Activated T-cell treated with anti-CD3 and anti-CD28 coated beads, Interleukin-2, amount 50 U/mL, for 48 hours (primary cell): Measurements from ENCODE around the gene LBHD2.

Experiments used
- DNase-seq, 2 experiments: peaks; one replicate each; pipeline ENCODE4 v3.0.0-alpha.2; 2020

LBHD2 gene

DNA sequence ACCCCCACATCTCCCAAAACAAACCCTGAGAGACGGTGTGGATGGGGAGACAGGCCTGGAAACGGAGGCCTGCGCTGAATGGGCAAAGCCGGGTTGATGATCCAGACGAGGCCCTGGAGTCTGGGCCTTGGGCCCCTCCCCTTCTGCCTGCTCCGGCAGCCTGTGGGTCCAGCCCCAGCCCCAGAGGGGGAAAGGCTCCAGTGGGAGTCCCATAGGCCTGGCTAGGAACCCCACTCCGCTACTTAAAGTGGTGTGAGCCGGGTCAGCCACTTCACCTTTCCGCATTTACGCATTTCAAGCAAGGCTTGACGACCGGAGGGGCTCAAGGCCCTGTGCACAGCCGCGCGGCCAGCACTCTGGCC, 38.6 kb downstream of the LBHD2 start:
- DNase-seq, result no peak

DNA sequence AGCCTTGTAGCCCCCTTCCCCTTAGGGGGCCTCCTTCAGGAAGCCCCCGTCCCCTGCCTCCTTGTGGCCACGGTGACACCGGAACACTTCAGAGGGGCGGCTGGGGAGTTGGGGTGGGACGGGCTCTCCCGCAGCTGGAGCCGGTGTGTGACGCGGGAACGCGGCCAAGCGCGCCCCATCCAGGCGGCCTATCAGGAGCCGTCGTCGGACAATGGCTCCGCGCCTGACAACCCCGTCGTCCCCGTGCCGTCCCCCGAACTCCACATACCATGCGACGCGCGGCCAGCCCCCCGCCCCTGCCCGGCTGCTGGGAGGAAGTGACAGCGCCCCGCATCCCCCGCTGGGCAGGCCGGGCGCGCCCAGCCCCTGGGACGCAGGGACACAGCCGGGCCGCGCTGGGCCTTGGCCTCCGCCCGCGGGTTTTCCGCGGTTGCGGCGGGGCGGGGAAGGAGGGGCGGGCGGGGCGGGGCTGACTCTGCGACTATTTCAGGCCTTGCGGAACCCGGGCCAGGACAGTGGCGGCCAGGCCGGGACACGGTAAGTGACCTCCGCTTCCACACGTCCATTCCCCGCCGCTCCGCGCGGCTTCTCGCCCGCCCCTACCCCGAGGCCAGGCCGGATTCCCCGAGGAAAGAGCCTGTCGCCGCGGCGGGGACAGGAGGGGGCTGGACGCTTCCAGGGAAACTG, 39.1 kb downstream of the LBHD2 start, which contains the start of gene TNFAIP2:
Gene TNFAIP2 (plus strand): TSS at position 515 of the 687 bp plus-strand sequence. CDS start 2,997 bp downstream, outside the sequence.
- no peak for DNase-seq

DNA sequence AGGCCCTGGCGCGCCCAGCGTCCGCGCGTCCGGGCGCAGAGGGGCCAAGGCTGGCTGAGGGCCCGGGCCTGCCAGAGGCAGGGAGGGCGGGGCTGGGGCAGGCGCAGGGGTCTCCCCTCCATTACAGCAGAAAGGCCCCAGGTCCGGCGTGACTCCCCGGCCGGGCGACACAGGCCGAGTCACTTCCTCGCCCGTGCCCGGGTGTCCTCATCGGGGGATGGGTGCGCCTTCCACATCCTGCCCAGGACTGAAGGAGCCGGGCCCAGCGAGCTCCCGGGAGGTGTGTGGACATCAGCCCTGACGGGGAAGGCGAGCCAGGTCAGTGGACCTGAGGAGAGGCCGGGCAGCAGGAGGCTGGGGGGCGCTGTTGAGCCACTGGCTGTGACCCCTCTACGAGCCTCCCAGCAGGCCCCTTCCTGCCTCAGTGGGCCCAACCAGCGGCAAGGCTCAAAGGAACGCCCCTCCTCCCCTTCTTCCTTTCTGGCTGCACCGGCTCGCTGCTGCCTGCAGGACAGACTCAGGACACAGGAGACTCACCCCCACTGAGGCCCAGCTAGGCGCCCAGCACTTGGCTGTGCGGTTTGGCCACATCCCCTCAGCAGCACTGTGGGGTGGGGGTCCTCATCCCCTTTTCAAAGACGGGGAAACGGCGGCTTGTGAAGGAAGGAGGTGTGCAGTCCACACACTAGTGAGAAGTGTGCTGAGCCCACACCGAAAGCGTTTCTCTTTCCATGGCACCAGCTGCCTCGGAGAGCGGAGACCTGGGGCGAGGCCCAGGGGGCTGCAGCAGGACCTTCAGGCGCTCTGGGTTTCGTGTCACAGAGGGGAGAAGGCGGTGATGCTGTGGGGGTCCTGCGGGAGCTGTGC, 39.9 kb downstream of the LBHD2 start:
- no peak for DNase-seq

DNA sequence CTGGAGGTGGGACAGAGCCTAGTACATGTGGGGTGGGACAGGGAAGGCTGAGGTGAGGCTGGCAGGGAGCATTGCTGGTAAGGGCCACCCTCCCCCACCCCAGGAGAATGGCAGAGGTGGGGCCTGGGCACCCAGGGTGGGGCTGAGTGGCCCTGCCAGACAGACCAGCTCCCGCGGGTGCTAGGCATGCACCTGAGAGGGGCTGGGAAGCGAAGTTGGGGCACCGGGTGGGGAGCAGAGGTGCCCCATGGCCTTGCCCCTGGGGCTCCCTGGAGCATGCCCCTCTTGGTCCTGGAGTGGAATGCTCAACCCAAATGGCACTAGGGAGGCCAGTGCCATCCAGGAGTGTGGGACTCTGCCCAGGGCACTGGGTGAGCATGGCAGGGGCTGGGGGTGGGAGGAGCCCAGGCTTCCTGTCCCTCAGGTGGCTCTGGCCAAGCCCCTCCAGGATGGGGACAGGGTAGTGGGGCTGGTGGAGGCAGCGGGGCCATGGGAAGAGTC, 40.5 kb downstream of the LBHD2 start:
- no peak for DNase-seq

DNA sequence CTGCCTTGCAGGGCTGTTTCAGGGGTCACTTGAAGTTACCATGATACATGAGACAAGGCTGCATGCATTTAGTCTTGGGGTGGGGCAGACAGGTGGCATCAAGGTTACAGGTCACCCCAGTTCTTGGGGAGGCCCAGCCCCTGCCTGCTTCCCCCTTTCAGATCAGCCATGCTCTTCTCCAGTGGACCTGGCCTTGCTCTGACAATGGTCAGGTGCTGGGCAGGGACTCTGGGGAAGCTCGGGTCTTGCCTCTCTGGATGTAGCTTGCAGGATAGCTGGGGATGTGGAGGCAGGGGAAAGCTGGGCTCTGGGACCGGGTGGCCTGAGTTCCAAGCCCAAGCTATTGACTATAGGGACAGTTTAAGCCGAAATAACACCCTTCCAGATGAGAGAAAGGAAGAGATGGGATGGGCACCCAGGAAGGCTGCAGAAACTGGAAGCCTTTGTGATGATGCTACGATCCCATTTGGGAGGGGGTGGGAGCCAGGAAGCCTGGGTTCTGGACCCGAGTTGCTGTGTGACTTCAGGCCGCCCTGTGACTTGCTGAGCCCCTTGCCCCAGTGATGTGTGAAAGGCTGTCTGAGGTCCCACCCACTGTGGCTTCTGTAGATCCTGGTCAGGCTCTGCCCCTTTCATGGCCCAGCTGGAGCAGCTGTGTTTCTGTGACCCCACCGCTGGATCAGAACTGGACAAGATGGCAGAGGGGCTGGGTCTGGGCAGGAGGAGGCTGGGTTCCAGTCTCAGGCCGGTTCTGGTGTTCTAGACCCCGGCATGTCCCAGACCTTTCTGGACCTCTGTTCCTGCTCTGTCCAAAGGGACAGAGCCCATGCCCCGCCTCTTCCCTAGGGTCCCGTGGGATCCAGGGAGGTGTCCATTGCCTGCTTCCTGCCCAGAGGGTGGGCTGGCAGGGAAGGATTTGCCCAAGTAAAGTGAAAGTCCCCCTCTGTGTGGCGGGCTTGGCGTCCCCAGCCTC, 41.4 kb downstream of the LBHD2 start:
- DNase-seq, result no peak

DNA sequence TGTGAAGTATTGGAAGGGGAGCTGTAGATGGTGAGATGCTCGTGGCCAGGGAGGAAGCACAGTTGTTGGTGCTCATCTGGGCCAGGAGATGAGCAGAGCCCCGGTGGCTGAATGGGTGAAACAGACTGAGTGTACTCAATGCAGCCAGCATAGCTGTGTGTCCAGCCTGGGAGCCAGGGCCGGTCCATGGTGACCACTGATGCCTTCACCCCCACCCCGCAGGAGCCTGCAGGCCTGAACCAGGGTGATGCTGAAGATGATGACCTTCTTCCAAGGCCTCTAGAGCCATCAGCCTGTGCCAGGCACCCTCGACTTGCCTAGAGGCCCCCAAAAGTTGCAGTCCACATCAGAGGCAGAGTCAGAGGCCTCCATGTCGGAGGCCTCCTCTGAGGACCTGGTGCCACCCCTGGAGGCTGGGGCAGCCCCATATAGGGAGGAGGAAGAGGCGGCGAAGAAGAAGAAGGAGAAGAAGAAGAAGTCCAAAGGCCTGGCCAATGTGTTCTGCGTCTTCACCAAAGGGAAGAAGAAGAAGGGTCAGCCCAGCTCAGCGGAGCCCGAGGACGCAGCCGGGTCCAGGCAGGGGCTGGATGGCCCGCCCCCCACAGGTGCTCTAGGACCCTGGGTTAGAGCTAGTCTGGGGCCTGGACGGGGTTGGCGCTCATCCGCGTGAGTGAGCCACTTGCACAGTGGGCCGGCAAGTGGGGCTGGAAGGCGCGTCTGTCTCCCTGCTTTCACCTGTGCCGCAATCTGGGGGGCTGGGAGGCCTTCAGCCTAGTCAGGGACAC, 42.3 kb downstream of the LBHD2 start:
- DNase-seq, result no peak

DNA sequence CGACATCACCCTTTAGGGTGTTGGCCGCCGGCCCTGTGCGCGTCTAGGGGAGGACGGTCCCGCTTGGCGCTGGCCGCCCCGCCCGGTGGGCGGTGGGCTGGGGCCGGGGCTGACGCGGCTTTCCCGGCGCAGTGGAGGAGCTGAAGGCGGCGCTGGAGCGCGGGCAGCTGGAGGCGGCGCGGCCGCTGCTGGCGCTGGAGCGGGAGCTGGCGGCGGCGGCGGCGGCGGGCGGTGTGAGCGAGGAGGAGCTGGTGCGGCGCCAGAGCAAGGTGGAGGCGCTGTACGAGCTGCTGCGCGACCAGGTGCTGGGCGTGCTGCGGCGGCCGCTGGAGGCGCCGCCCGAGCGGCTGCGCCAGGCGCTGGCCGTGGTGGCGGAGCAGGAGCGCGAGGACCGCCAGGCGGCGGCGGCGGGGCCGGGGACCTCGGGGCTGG, 42.9 kb downstream of the LBHD2 start:
- DNase-seq, result no peak

DNA sequence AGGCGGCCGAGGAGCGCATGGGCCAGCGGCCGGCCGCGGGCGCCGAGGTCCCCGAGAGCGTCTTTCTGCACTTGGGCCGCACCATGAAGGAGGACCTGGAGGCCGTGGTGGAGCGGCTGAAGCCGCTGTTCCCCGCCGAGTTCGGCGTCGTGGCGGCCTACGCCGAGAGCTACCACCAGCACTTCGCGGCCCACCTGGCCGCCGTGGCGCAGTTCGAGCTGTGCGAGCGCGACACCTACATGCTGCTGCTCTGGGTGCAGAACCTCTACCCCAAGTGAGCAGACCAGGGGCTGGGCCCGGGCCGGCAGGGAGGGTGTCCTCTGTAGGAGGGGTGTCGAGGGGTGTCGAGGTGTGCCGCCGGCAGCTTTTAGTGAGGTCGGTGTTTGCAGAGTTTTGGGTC, 43.3 kb downstream of the LBHD2 start:
- DNase-seq, result no peak

DNA sequence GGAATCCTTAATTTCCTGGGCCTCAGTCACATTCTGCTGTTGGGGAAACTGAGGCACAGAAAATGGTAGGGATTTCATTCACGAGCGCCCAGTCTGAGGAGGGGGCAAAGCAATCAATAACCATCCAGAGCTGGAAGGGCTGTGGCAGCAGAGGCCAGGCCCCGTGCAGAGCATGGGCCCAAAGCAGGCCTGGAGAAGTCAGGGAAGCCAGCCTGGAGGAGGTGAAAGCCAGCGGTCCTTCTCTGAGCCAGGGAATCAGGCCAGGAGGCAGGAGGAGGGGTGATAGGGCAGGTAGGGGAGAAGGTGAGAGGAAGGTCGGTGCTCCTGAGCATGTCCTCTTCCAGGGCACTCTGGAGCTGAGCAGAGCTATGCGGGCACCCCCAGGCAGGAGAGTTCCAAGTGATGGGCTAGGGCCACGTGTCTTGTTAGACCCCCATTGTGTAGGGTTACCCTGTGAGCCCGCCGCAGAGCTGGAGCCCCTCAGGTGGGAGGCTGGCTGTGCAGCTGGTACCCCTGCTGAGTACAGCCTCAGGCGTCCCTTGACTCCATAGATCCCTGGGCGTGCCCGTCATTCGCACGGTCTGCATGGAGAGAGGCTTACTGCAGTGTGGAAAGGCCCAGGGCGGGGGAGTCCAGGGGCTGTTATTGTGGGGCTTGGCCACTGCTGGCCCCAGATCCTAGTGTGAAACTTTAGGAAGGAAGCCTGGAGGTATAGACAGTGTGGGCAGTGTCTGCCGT, 44.0 kb downstream of the LBHD2 start:
- DNase-seq, result no peak

DNA sequence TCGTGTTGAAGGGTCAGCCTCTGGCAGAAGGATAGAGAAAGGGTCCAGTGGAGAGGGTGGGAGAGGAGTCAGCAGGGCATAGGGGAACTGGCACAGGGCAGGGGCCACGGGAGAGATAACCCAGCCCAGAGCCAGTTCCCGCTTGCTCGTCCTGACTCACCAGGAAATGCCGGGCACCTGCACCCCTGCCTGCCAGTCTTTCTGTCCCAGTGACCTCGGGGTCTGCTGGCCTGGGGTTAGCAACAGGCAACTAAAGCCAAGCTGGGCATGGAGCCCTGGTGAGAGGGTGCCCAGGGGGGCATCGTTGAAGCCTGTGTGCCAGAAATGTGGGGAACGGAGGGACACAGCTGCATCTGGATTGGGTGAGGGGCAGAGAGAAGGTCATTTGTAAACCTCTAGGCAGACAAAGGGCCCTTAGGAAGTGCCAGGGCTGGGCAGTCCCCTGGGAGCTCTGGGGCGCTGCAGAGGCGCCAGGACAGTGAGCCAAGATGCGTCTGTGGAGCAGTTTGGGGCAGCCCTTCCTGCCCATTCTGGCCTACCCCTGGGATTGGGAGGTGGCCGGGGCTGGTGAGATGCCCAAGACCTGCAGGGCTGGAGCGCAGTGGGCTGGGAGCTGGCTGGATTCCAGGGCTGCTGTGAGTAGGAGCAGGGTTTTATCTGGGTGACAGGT, 44.8 kb downstream of the LBHD2 start:
- DNase-seq, result no peak

DNA sequence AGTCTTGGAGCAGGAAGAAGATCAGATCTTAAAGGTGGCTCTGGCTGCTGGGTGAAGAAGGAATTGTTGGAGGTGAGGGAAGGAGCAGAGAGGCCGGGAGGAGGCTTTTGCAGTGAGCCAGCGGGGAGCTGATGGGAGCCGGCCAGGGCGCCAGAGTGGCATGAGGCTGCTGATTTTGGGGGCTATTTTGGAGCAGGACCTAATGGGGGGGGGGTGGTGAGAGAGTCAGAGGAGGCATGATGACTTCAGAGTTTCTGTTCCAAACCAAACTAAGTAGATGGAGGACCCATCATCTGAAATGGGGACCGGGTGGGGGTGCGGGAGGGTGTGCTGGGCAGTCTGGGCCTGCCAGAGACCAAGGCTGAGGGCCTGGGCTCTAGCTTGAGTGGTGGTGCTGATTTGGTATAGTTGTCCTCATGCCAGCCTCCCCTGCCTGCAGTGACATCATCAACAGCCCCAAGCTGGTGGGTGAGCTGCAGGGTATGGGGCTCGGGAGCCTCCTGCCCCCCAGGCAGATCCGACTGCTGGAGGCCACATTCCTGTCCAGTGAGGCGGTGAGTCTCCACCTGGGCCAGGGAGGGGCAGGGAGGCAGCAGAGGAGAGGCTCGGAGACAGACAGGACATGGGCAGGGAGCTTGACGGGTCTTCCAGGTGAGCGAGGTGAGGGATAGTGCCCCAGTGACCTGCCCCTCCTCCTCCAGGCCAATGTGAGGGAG, 45.4 kb downstream of the LBHD2 start:
- no peak for DNase-seq

DNA sequence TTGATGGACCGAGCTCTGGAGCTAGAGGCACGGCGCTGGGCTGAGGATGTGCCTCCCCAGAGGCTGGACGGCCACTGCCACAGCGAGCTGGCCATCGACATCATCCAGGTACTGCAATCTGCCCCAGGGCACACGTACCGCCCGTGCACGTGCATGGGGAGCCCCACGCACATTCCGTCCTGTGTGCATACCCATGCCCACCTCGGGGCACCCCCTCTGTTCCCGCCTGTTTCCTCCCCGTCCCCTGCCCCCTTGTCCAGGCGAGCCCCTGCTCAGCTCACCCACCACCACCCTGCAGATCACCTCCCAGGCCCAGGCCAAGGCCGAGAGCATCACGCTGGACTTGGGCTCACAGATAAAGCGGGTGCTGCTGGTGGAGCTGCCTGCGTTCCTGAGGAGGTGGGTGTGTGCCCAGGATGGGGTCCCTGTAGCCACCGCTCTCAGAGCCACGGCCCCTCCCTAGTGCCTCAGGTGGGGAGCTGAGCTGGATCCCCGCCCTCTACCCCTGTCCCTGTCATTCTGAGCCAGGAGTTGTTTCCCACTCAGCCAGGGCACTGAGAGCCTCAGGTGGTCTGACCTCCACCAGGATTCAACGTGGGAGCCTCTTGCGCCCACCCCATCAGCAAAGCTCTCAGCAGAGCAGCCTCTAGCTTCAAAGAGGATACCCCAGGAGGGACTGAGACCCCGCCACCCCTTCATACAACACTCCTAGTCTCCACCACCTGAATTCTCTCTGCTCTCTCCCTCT, 46.2 kb downstream of the LBHD2 start:
- no peak for DNase-seq

DNA sequence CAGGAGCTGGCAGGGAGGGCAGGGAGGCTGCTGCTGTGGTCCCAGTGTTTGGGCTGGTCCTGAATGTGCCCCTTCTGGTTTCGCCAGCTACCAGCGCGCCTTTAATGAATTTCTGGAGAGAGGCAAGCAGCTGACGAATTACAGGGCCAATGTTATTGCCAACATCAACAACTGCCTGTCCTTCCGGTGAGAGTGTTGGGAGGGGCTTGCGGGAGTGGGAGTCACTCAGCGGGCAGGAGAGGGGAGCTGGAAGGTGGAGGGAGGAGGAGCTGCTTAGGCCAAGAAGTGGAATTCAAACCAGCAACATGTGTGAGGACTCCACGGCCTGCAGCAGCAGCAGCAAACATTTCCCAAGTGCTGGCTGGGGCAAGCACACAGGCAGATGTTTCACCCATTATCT, 47.0 kb downstream of the LBHD2 start:
- no peak for DNase-seq

DNA sequence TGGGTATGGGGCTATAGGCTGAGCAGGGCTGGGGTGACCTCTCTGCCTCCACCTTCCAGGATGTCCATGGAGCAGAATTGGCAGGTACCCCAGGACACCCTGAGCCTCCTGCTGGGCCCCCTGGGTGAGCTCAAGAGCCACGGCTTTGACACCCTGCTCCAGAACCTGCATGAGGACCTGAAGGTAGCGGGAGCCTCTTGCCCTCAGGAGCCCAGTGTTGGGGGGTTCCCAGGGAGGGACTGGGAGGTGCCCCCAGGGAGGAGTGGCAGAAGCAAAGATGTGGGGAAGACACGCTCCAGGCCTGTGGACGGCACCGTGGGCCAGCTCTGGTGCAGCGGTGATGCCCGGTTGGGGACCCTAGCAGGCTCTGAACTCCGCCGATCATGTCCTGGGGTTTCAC, 47.6 kb downstream of the LBHD2 start:
- no peak for DNase-seq

DNA sequence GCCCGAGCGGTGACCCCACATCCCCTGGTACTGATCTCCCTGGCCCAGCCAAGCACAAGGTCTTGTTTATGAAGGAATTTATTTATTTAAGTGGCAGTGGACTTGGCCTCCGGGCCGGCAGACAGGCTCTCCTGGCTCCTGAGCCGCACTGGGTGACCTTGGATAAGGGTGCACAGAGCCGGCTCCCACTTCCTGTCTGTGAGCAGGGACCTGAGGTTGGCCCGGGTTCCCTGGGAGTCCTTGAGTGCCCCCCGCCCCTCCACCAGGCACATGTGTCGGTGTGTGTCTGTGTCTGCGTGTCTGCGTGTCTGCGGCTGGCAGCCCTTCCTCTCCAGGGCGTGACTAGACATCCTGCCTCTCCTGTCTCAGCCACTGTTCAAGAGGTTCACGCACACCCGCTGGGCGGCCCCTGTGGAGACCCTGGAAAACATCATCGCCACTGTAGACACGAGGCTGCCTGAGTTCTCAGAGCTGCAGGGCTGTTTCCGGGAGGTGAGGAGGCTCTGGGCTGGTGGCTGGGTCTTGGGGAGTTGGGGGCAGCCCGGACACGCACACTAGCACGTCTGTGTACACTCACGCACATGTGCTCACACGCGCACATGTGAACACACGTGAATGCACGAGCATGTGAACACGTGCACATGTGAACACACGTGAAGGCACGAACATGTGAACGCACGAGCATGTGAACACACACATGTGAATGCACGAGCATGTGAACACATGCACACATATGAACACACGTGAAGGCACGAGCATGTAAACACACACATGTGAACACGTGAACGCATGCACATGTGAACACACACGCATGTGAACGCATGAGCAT, 48.6 kb downstream of the LBHD2 start:
- DNase-seq, result no peak

DNA sequence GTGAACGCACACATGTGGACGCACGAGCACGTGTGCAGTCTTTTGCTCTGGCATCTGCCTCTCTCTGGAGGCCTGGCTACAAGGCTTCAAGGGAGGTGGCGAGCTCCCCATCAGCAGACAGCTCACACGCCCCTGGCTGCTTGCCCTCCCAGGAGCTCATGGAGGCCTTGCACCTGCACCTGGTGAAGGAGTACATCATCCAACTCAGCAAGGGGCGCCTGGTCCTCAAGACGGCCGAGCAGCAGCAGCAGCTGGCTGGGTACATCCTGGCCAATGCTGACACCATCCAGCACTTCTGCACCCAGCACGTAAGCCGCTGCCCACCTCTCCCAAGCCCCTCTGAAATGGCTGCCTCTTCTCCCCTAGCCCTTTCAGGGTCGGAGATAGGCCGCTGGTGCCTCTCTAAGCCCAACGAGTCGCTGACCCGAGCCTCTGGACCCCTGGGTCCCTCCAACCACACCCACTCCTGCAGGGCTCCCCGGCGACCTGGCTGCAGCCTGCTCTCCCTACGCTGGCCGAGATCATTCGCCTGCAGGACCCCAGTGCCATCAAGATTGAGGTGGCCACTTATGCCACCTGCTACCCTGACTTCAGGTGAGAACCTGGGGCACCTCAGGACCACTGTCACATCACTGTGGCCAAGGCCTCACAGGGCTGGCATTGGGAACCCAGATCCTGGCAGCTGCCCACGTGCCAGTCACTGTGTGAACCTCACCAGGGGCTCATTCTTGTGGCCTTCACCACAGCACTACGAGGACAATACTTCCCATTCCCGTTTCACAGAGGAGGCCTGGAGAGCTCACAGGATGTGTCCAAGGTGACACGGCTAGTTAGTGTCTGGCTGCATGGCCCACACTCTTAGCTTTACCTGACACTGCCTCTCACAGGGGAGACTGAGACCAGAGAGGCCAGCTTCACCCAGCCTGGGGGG, 49.5 kb downstream of the LBHD2 start:
- DNase-seq, result no peak

DNA sequence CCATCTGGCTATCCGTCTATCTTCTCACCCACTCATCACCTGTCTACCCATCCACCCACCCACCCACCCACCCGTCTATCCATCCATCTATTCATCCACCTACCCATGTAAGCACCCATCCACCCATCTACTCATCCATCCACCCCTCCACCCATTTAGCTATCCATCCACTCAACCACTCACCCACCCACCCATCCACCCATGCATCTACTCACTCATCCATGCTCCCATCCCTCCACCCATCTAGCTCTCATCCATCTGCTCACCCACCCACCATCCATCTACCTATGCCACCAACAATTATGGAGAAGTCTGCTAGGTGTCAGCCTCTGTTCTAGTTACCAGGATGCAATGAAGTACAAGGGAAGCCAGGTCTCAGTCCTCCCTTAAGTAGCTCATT, 50.4 kb downstream of the LBHD2 start:
- DNase-seq, result no peak
